CD14-positive monocyte (primary cell): Measurements from ENCODE around the gene RARS2. TPM values are rescaled to one million over a fixed set of nuclear protein-coding genes. Genes with fewer than 3 reads are reported as not detected.
A peak's percentile ranks its signal among the peaks of the same experiment; 100 is the strongest.

Experiments used
- DNase-seq, 3 donors: peaks; one replicate each; pipeline ENCODE4 v3.0.0-alpha.2; 2011 to 2022
- H2AFZ ChIP-seq: 2 replicates; pipeline ENCODE4 v1.6.0; 2012; ENCODE audit warnings: mild to moderate bottlenecking, low read depth, low read length, inconsistent platforms; ENCODE audit not compliant: insufficient read depth, poor library complexity, severe bottlenecking
- H3K27ac ChIP-seq, 2 donors: 1 replicate in 1 of 2; 2 replicates in 1 of 2; pipeline ENCODE4 v1.5.1; 2012 to 2013; ENCODE audit warnings: low read length in 2 of 2, control low read depth in 1 of 2, inconsistent platforms in 1 of 2, low read depth in 1 of 2, mild to moderate bottlenecking in 1 of 2
- H3K27me3 ChIP-seq, 2 donors: one replicate each; pipeline versions ENCODE4 v1.6.0 to v1.6.1; 2011 to 2013; ENCODE audit warnings: low read length in 2 of 2; ENCODE audit not compliant: control insufficient read depth in 2 of 2, insufficient read depth in 2 of 2
- H3K36me3 ChIP-seq, 2 donors: replicated peaks in 1 of 2; 1 replicate in 1 of 2; 2 replicates in 1 of 2; pipeline versions ENCODE4 v1.5.1 to v1.6.1; 2012 to 2013; ENCODE audit warnings: low read length in 2 of 2, control low read depth in 1 of 2, inconsistent platforms in 1 of 2, mild to moderate bottlenecking in 1 of 2; ENCODE audit not compliant: insufficient read depth in 2 of 2, control insufficient read depth in 1 of 2
- H3K4me1 ChIP-seq, 2 donors: 1 replicate in 1 of 2; 2 replicates in 1 of 2; pipeline versions ENCODE4 v1.5.1 to v1.6.1; 2012 to 2013; ENCODE audit warnings: low read length in 2 of 2, control low read depth in 1 of 2, inconsistent platforms in 1 of 2, mild to moderate bottlenecking in 1 of 2, moderate library complexity in 1 of 2; ENCODE audit not compliant: insufficient read depth in 2 of 2, control insufficient read depth in 1 of 2
- H3K4me2 ChIP-seq: replicated peaks from 2 replicates; pipeline ENCODE3; 2012; ENCODE audit warnings: low read length, moderate library complexity, mild to moderate bottlenecking; ENCODE audit not compliant: poor library complexity, severe bottlenecking; ENCODE audit errors: extremely low read depth
- H3K4me3 ChIP-seq, 3 experiments: fragments of 200-600 bp in 1 of 3; sonication (generic) in 1 of 3; replicated peaks in 1 of 3; 1 replicate in 2 of 3; 2 replicates in 1 of 3; pipeline ENCODE4 v1.5.1; 2011 to 2013; ENCODE audit warnings: low read length in 3 of 3, mild to moderate bottlenecking in 3 of 3, control low read depth in 2 of 3, low read depth in 2 of 3, inconsistent platforms in 1 of 3, moderate library complexity in 1 of 3
- H3K79me2 ChIP-seq: 2 replicates; pipeline ENCODE4 v1.6.0; 2012; ENCODE audit warnings: mild to moderate bottlenecking, control low read depth, inconsistent platforms, low read length, moderate library complexity; ENCODE audit not compliant: insufficient read depth
- H3K9ac ChIP-seq: 2 replicates; pipeline ENCODE4 v1.6.0; 2017; ENCODE audit warnings: low read length, mild to moderate bottlenecking; ENCODE audit not compliant: insufficient read depth, poor library complexity, severe bottlenecking
- H3K9me3 ChIP-seq, 2 donors: replicated peaks in 1 of 2; 1 replicate in 1 of 2; 2 replicates in 1 of 2; pipeline versions ENCODE4 v1.5.1 to v1.6.1; 2012 to 2013; ENCODE audit warnings: low read length in 2 of 2, control low read depth in 1 of 2; ENCODE audit not compliant: control insufficient read depth in 1 of 2, insufficient read depth in 1 of 2
- H4K20me1 ChIP-seq: 2 replicates; pipeline ENCODE4 v1.6.0; 2012; ENCODE audit warnings: mild to moderate bottlenecking, low read length, control low read depth, moderate library complexity; ENCODE audit not compliant: insufficient read depth
- H3K27ac Mint-ChIP-seq, 7 donors: one replicate each; pipeline ENCODE4 v1.8.0; 2020; ENCODE audit warnings: mild to moderate bottlenecking in 7 of 7, mixed read lengths in 7 of 7, moderate library complexity in 6 of 7, inconsistent platforms in 2 of 7
- H3K27me3 Mint-ChIP-seq, 3 donors: one replicate each; pipeline ENCODE4 v1.8.0; 2021 to 2022; ENCODE audit warnings: low read depth in 3 of 3, mild to moderate bottlenecking in 3 of 3, mixed read lengths in 3 of 3, moderate library complexity in 3 of 3, inconsistent platforms in 1 of 3
- H3K36me3 Mint-ChIP-seq, 2 donors: one replicate each; pipeline ENCODE4 v1.8.0; 2020; ENCODE audit warnings: mixed read lengths in 2 of 2, inconsistent platforms in 1 of 2, mild to moderate bottlenecking in 1 of 2
- H3K4me1 Mint-ChIP-seq: one replicate; pipeline ENCODE4 v1.8.0; 2020; ENCODE audit warnings: mild to moderate bottlenecking, mixed read lengths
- H3K4me3 Mint-ChIP-seq, 2 donors: one replicate each; pipeline ENCODE4 v1.8.0; 2020; ENCODE audit warnings: mild to moderate bottlenecking in 2 of 2, mixed read lengths in 2 of 2, moderate library complexity in 1 of 2
- H3K9me3 Mint-ChIP-seq, 7 donors: one replicate each; pipeline ENCODE4 v1.8.0; 2020 to 2022; ENCODE audit warnings: mixed read lengths in 7 of 7, mild to moderate bottlenecking in 6 of 7, moderate library complexity in 6 of 7, inconsistent platforms in 2 of 7
- WGBS: methylation state at CpG from one replicate; pipeline ENCODE4 v1.1.5; 2013; ENCODE audit warnings: missing lambda C conversion rate; ENCODE audit not compliant: insufficient coverage; 5-methylcytosine and 5-hydroxymethylcytosine counted together
- intact Hi-C, 2 donors: fragments of 100-400 bp; cut with micrococcal nuclease; formaldehyde crosslinking; loops; one replicate each; pipeline versions ENCODE4 v1.15.0 to v1.15.1; 2023
- polyA plus RNA-seq, 3 donors: library from polyadenylated mRNA; depleted of rRNA in 1 of 3; unstranded in 2 of 3; stranded (reverse) in 1 of 3; fragments of 300-500 nt in 2 of 3; fragments of >200 nt in 1 of 3; fragmentation: Illumina TruSeq in 2 of 3; gene quantifications; 1 replicate in 2 of 3; 2 replicates in 1 of 3; pipeline ENCODE4 v1.2.3, GENCODE V29; 2012 to 2021
- TF ChIP-seq, protein P1 (sequence below): fragments of 200-600 bp; IDR thresholded peaks from one replicate; pipeline ENCODE4 v1.8.0; 2022; ENCODE audit warnings: antibody characterized with exemption, mild to moderate bottlenecking

RARS2 gene
- polyA plus RNA-seq, 3 donors, result 8.6 to 33.0 (median 27.3) TPM

DNA sequence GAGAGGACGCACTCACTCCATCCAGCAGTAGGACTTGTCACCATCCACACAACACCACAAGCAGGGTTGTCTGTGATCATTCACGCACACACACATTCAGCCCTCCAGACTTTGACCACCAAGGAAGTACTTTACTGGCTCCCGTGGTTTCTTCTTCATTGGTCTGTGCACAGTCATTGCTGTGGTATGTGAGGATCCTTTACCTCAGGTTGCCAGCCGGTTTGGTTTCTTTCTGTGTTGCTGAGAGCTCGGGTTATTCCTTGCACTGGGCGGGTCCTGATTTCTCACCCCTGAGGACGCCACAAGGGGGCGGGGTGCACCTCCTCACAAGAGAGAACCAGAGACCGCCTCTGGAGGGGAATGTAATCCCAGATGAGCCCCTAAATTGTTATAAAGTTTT is 105.9 kb downstream of the RARS2 start:
- Histone ChIP-seq H3K27me3 (no peaks in the 10 kb centered on the region), H2AFZ (no peak overlapping the region), H3K9ac (no peak overlapping the region), H3K4me1 (peaks cover 24 to 38% of the 10 kb centered on the region in 2 donors), H4K20me1 (peaks cover 28% of the 10 kb centered on the region), H3K9me3 (no peaks in the 10 kb centered on the region), H3K4me3 (peak overlapping the region in 1 of 3 experiments; percentile 60), H3K79me2 (peaks cover 83% of the 10 kb centered on the region), H3K36me3 (peaks cover 0 to 59% of the 10 kb centered on the region in 2 donors), H3K4me2 (no peak overlapping the region), H3K27ac (peak overlapping the region in 1 of 2 donors; percentile 84)
- H3K27me3 Mint-ChIP-seq, result no peaks in the 10 kb centered on the region
- WGBS, result 27% methylated on average over 3 of the region's 9 CpGs
- H3K27ac Mint-ChIP-seq, result peak overlapping the region in 6 of 7 donors; percentile 41 to 92 (median 78)
- TF ChIP-seq, protein P1, sequence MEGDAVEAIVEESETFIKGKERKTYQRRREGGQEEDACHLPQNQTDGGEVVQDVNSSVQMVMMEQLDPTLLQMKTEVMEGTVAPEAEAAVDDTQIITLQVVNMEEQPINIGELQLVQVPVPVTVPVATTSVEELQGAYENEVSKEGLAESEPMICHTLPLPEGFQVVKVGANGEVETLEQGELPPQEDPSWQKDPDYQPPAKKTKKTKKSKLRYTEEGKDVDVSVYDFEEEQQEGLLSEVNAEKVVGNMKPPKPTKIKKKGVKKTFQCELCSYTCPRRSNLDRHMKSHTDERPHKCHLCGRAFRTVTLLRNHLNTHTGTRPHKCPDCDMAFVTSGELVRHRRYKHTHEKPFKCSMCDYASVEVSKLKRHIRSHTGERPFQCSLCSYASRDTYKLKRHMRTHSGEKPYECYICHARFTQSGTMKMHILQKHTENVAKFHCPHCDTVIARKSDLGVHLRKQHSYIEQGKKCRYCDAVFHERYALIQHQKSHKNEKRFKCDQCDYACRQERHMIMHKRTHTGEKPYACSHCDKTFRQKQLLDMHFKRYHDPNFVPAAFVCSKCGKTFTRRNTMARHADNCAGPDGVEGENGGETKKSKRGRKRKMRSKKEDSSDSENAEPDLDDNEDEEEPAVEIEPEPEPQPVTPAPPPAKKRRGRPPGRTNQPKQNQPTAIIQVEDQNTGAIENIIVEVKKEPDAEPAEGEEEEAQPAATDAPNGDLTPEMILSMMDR, result no peak
- H3K36me3 Mint-ChIP-seq, result peaks cover 36 to 51% of the 10 kb centered on the region in 2 donors
- DNase-seq, result peak in 2 of 3 donors; percentile 8 to 10
- intact Hi-C loops, result no loop called here
- H3K4me3 Mint-ChIP-seq, result no peak overlapping the region
- H3K9me3 Mint-ChIP-seq, result peaks cover 0 to 5% (median 3%) of the 10 kb centered on the region in 7 donors
- H3K4me1 Mint-ChIP-seq, result peaks cover 51% of the 10 kb centered on the region

DNA sequence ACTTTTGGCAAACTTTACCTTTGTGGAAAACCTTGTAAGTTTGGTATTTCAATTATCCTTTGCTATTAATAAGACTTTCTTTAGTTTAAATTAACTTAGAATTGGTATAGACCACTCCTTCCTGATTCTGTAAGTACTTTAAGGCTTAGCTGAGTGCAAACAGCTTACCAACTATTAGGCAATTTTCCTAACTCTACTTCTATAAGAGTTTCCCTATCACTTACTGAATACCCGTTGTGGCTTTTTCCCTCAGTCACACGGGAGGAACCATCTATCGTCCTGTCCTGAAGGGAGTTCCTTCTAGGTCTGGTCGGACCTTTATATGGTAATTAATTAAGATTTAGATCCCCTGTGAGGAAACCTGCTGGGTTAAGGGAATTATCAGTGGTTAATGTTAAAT is 107.4 kb downstream of the RARS2 start:
- WGBS, result no CpG with 5 or more reads among the region's 4 CpGs
- Histone ChIP-seq H4K20me1 (peaks cover 15% of the 10 kb centered on the region), H3K36me3 (peaks cover 14 to 61% of the 10 kb centered on the region in 2 donors), H2AFZ (peak overlapping the region; percentile 11), H3K4me2 (peak overlapping the region; percentile 50), H3K27ac (peak overlapping the region in 1 of 2 donors; percentile 84), H3K4me1 (peaks cover 24 to 38% of the 10 kb centered on the region in 2 donors), H3K27me3 (no peaks in the 10 kb centered on the region), H3K79me2 (peaks cover 83% of the 10 kb centered on the region), H3K9me3 (no peaks in the 10 kb centered on the region), H3K9ac (peak overlapping the region; percentile 32), H3K4me3 (peak overlapping the region; percentile 10 to 60 (median 32))
- H3K36me3 Mint-ChIP-seq, result peaks cover 43 to 58% of the 10 kb centered on the region in 2 donors
- H3K4me1 Mint-ChIP-seq, result peaks cover 50% of the 10 kb centered on the region
- H3K9me3 Mint-ChIP-seq, result peaks cover 0 to 8% (median 3%) of the 10 kb centered on the region in 7 donors
- TF ChIP-seq, protein P1, result no peak
- H3K27ac Mint-ChIP-seq, result peak overlapping the region; percentile 79 to 92 (median 87)
- peak overlapping the region; percentile 50 to 55 for H3K4me3 Mint-ChIP-seq
- peak; percentile 37 to 80 (median 69) for DNase-seq
- intact Hi-C loops, result no loop called here
- no peaks in the 10 kb centered on the region for H3K27me3 Mint-ChIP-seq
